Measurements from ENCODE around the gene SOCS6. TPM values are rescaled to one million over a fixed set of nuclear protein-coding genes. Genes with fewer than 3 reads are reported as not detected.

SOCS6 gene
- polyA plus RNA-seq, 1 of the 3 experiments (the other 2 are of a cell fraction), result 12.1 TPM

GRCh38 chr18:70370762-70371733 lies 82.2 kb downstream of the SOCS6 start:
- H3K9me2 ChIP-seq, result no peaks in the 10 kb centered on the region
- no peak overlapping the region for H3K9ac ChIP-seq
- TF ChIP-seq IRF3 (IDR thresholded peaks at IDR 0.05; ENCODE audit: low read depth, low read length), result no peak
- no peak for TF ChIP-seq FOSL2 (IDR thresholded peaks at IDR 0.05; ENCODE audit: borderline replicate concordance, low read depth)
- no peak for TF ChIP-seq RAD21 (IDR thresholded peaks at IDR 0.05; ENCODE audit: low read length)
- no peak for TF ChIP-seq ELF1 (IDR thresholded peaks at IDR 0.05)
- no peak for TF ChIP-seq NFIC (IDR thresholded peaks at IDR 0.05; ENCODE audit: borderline replicate concordance)
- no peak for TF ChIP-seq RFX5 (IDR thresholded peaks at IDR 0.05; ENCODE audit: low read length)
- TF ChIP-seq MXI1 (IDR thresholded peaks at IDR 0.05; ENCODE audit: low read depth, low read length), result no peak
- TF ChIP-seq CHD2 (IDR thresholded peaks at IDR 0.05; ENCODE audit: low read length, partially characterized antibody), result no peak
- TF ChIP-seq SIN3A (IDR thresholded peaks at IDR 0.05; ENCODE audit: borderline replicate concordance, low read depth, low read length), result no peak
- no peak for TF ChIP-seq FOXJ3 (CRISPR knock-in tag; IDR thresholded peaks at IDR 0.05)
- no peak for TF ChIP-seq POLR2AphosphoS5 (IDR thresholded peaks at IDR 0.05; ENCODE audit: low read depth, low read length)
- no peak for TF ChIP-seq RXRA (IDR thresholded peaks at IDR 0.05; ENCODE audit: borderline replicate concordance, low read depth)
- peaks cover 3% of the 10 kb centered on the region for H3F3A ChIP-seq (replicated peaks; ENCODE audit: insufficient read depth)
- no peaks in the 10 kb centered on the region for H3K27me3 ChIP-seq (ENCODE audit: insufficient read depth)
- H3K4me1 ChIP-seq (ENCODE audit: control insufficient read depth in 1 of 2, insufficient read depth in 2 of 2, low read depth in 1 of 2, low read length in 1 of 2), result 0 out of 4 replicates have a peak, but pooled peaks cover 0 to 11% of the 10 kb centered on the region in 2 experiments
- no peak for DNase-seq
- no peaks in the 10 kb centered on the region for H3K36me3 ChIP-seq (replicated peaks in 1 of 2; ENCODE audit: control insufficient read depth in 1 of 2, insufficient read depth in 2 of 2, low read length in 1 of 2)
- CTCF ChIA-PET, result interaction anchor here (1.3 kb wide), 1 partner anchor 63 kb away, joined by 3 read pairs; no protein-coding TSS in a partner anchor
- no peaks in the 10 kb centered on the region for H3K9me3 ChIP-seq
- H4K20me1 ChIP-seq (ENCODE audit: insufficient read depth), result no peaks in the 10 kb centered on the region
- no peak overlapping the region for H2AFZ ChIP-seq (ENCODE audit: low read depth)
- H3K4me2 ChIP-seq, result no peak overlapping the region
- no peaks in the 10 kb centered on the region for H3K79me2 ChIP-seq (ENCODE audit: insufficient read depth)
- H3K4me3 ChIP-seq (ENCODE audit: low read depth in 2 of 2, low read length in 1 of 2), result no peak overlapping the region
- POLR2A ChIA-PET, result no interaction called here
- 88% methylated on average over 9 of the region's 9 CpGs for WGBS (ENCODE audit: low lambda C conversion rate)
- no peak overlapping the region for H3K27ac ChIP-seq (ENCODE audit: low read depth in 2 of 2, low read length in 1 of 2)

- no peaks in the 10 kb centered on the region for H3K36me3 ChIP-seq (replicated peaks in 1 of 2; ENCODE audit: control insufficient read depth in 1 of 2, insufficient read depth in 2 of 2, low read length in 1 of 2)
- no peaks in the 10 kb centered on the region for H3F3A ChIP-seq (replicated peaks; ENCODE audit: insufficient read depth)
- no peak overlapping the region for H3K9ac ChIP-seq
- POLR2A ChIA-PET, result no interaction called here
- no peak overlapping the region for H3K4me2 ChIP-seq
- H3K9me3 ChIP-seq, result no peaks in the 10 kb centered on the region
- no peak overlapping the region for H3K27ac ChIP-seq (ENCODE audit: low read depth in 2 of 2, low read length in 1 of 2)
- no peaks in the 10 kb centered on the region for H4K20me1 ChIP-seq (ENCODE audit: insufficient read depth)
- H3K27me3 ChIP-seq (ENCODE audit: insufficient read depth), result no peaks in the 10 kb centered on the region
- 0 out of 4 replicates have a peak, but pooled peaks cover 0 to 11% of the 10 kb centered on the region in 2 experiments for H3K4me1 ChIP-seq (ENCODE audit: control insufficient read depth in 1 of 2, insufficient read depth in 2 of 2, low read depth in 1 of 2, low read length in 1 of 2)
- DNase-seq, result no peak
- H3K79me2 ChIP-seq (ENCODE audit: insufficient read depth), result no peaks in the 10 kb centered on the region
- TF ChIP-seq GATA2 (CRISPR knock-in tag; IDR thresholded peaks at IDR 0.05) (no peak), RAD21 (IDR thresholded peaks at IDR 0.05; ENCODE audit: low read length) (no peak), IRF3 (IDR thresholded peaks at IDR 0.05; ENCODE audit: low read depth, low read length) (no peak), ELF1 (IDR thresholded peaks at IDR 0.05) (no peak), NFIC (IDR thresholded peaks at IDR 0.05; ENCODE audit: borderline replicate concordance) (no peak), FOXJ3 (CRISPR knock-in tag; IDR thresholded peaks at IDR 0.05) (no peak), TEAD4 (IDR thresholded peaks at IDR 0.05; ENCODE audit: borderline replicate concordance, insufficient read depth) (no peak)
- no peaks in the 10 kb centered on the region for H3K9me2 ChIP-seq
- H2AFZ ChIP-seq (ENCODE audit: low read depth), result 0 out of 2 replicates have a peak overlapping the region, but pooled peaks have one; percentile 62
- no peak overlapping the region for H3K4me3 ChIP-seq (ENCODE audit: low read depth in 2 of 2, low read length in 1 of 2)
- WGBS (ENCODE audit: low lambda C conversion rate), result 78% methylated on average over 2 of the region's 2 CpGs
- CTCF ChIA-PET, result no interaction called here
These were observed 83.1 kb downstream of the SOCS6 start for GRCh38 chr18:70371908-70372307.
